Measurements from ENCODE around the gene MACROD2. TPM values are rescaled to one million over a fixed set of nuclear protein-coding genes. Genes with fewer than 3 reads are reported as not detected.

Gene MACROD2
- total RNA-seq, 1 experiment from 2014 or later: 3.7 TPM

GRCh38 chr20:14434384-14435136 is 439.2 kb downstream of the MACROD2 start:
- Histone ChIP-seq H3K27me3 (ENCODE audit: insufficient read depth, low read length) (no peaks in the 10 kb centered on the region), H2AFZ (ENCODE audit: low read depth, low read length, poor library complexity, severe bottlenecking) (no peak overlapping the region), H3K4me3 (replicated peaks in 1 of 2; ENCODE audit: low read depth in 1 of 2, low read length in 2 of 2) (no peak overlapping the region), H4K20me1 (ENCODE audit: insufficient read depth) (no peaks in the 10 kb centered on the region), H3K4me2 (ENCODE audit: low read length) (no peak overlapping the region), H3K9me2 (ENCODE audit: insufficient read depth) (no peaks in the 10 kb centered on the region), H3K9me3 (ENCODE audit: control insufficient read depth in 1 of 2, insufficient read depth in 1 of 2, low read depth in 1 of 2, low read length in 2 of 2) (0 out of 4 replicates have a peak, but pooled peaks cover 0 to 4% of the 10 kb centered on the region in 2 experiments), H3K27ac (ENCODE audit: low read depth, low read length) (no peak overlapping the region), H3K36me3 (ENCODE audit: control insufficient read depth in 1 of 2, insufficient read depth in 2 of 2, low read length in 2 of 2) (no peaks in the 10 kb centered on the region), H3K79me2 (ENCODE audit: insufficient read depth, low read length) (no peaks in the 10 kb centered on the region), H3K4me1 (ENCODE audit: control insufficient read depth in 1 of 2, insufficient read depth in 2 of 2, low read length in 2 of 2) (no peaks in the 10 kb centered on the region), H3K9ac (ENCODE audit: low read length) (no peak overlapping the region)
- RAD21 ChIA-PET (ENCODE audit: low non-redundant PET in 1 of 2, low total read pairs in 2 of 2, uncharacterized antibody in 2 of 2, unreplicated experiment in 2 of 2): no interaction called here
- DNase-seq (ENCODE audit: low read depth, low spot score) (no peak), ATAC-seq (no peak)
- no TSS peak for BruUV-seq (replicated peaks)
- intact Hi-C loops (cut with micrococcal nuclease): no loop called here
- POLR2A ChIA-PET: no interaction called here
- TF ChIP-seq, protein P1, sequence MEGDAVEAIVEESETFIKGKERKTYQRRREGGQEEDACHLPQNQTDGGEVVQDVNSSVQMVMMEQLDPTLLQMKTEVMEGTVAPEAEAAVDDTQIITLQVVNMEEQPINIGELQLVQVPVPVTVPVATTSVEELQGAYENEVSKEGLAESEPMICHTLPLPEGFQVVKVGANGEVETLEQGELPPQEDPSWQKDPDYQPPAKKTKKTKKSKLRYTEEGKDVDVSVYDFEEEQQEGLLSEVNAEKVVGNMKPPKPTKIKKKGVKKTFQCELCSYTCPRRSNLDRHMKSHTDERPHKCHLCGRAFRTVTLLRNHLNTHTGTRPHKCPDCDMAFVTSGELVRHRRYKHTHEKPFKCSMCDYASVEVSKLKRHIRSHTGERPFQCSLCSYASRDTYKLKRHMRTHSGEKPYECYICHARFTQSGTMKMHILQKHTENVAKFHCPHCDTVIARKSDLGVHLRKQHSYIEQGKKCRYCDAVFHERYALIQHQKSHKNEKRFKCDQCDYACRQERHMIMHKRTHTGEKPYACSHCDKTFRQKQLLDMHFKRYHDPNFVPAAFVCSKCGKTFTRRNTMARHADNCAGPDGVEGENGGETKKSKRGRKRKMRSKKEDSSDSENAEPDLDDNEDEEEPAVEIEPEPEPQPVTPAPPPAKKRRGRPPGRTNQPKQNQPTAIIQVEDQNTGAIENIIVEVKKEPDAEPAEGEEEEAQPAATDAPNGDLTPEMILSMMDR (IDR thresholded peaks at IDR 0.05 in 2 of 3, conservative IDR thresholded peaks at IDR 0.05 in 1 of 3; ENCODE audit: borderline replicate concordance in 1 of 3, insufficient read depth in 1 of 3, low read depth in 2 of 3, low read length in 2 of 3): no peak
- TF ChIP-seq SRF (IDR thresholded peaks at IDR 0.05; ENCODE audit: low read depth): no peak
- TF ChIP-seq EZH2phosphoT487 (IDR thresholded peaks at IDR 0.05; ENCODE audit: borderline replicate concordance): no peak
- TF ChIP-seq POLR2A (IDR thresholded peaks at IDR 0.05; ENCODE audit: borderline replicate concordance, extremely low read depth, insufficient read depth, insufficient read length): no peak
- TF ChIP-seq, protein P2, sequence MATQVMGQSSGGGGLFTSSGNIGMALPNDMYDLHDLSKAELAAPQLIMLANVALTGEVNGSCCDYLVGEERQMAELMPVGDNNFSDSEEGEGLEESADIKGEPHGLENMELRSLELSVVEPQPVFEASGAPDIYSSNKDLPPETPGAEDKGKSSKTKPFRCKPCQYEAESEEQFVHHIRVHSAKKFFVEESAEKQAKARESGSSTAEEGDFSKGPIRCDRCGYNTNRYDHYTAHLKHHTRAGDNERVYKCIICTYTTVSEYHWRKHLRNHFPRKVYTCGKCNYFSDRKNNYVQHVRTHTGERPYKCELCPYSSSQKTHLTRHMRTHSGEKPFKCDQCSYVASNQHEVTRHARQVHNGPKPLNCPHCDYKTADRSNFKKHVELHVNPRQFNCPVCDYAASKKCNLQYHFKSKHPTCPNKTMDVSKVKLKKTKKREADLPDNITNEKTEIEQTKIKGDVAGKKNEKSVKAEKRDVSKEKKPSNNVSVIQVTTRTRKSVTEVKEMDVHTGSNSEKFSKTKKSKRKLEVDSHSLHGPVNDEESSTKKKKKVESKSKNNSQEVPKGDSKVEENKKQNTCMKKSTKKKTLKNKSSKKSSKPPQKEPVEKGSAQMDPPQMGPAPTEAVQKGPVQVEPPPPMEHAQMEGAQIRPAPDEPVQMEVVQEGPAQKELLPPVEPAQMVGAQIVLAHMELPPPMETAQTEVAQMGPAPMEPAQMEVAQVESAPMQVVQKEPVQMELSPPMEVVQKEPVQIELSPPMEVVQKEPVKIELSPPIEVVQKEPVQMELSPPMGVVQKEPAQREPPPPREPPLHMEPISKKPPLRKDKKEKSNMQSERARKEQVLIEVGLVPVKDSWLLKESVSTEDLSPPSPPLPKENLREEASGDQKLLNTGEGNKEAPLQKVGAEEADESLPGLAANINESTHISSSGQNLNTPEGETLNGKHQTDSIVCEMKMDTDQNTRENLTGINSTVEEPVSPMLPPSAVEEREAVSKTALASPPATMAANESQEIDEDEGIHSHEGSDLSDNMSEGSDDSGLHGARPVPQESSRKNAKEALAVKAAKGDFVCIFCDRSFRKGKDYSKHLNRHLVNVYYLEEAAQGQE (IDR thresholded peaks at IDR 0.05; ENCODE audit: low read depth): no peak
- no peak for TF ChIP-seq ZBTB33 (IDR thresholded peaks at IDR 0.05; ENCODE audit: extremely low read depth, insufficient replicate concordance, low read length)
- no peak for TF ChIP-seq CBX3 (IDR thresholded peaks at IDR 0.05; ENCODE audit: low read depth)
- no peak for TF ChIP-seq CEBPB (IDR thresholded peaks at IDR 0.05; ENCODE audit: low read depth)
- CTCF ChIA-PET: no interaction called here

All from HCT116 (cell line).